Suprapubic skin (tissue), 4 donors: ENCODE results near the gene BAIAP2. TPM values are rescaled to one million over a fixed set of nuclear protein-coding genes. Genes with fewer than 3 reads are reported as not detected.
"Not testable (repeated sequence)": the region's sequence is repeated elsewhere in the genome, so short reads cannot be mapped to it uniquely, and the experiment has no call there.

ENCODE experiments used
- DNase-seq, 2 donors: peaks; one replicate each; pipeline ENCODE4 v3.0.0-alpha.2; 2019; ENCODE audit warnings: low spot score in 2 of 2
- H3K27ac ChIP-seq: fragments of 200-600 bp; sonication (generic); one replicate; pipeline ENCODE4 v1.5.1; 2019
- H3K27me3 ChIP-seq: fragments of 200-600 bp; sonication (generic); one replicate; pipeline ENCODE4 v1.5.1; 2019
- H3K36me3 ChIP-seq: fragments of 200-600 bp; sonication (generic); one replicate; pipeline ENCODE4 v1.5.1; 2019
- H3K4me1 ChIP-seq: fragments of 200-600 bp; sonication (generic); one replicate; pipeline ENCODE4 v1.5.1; 2019
- H3K4me3 ChIP-seq: fragments of 200-600 bp; sonication (generic); one replicate; pipeline ENCODE4 v1.5.1; 2019; ENCODE audit warnings: mild to moderate bottlenecking
- H3K9me3 ChIP-seq: fragments of 200-600 bp; sonication (generic); one replicate; pipeline ENCODE4 v1.5.1; 2019
- EP300 ChIP-seq: sonication (generic); formaldehyde crosslinking; IDR thresholded peaks from one replicate; pipeline ENCODE4 v1.6.1; 2017; ENCODE audit warnings: antibody characterized with exemption
- POLR2A ChIP-seq, 2 donors: fragments of 450-650 bp; IDR thresholded peaks; one replicate each; pipeline ENCODE4 v1.6.1; 2017; ENCODE audit warnings: antibody characterized with exemption in 2 of 2, mild to moderate bottlenecking in 2 of 2, moderate library complexity in 2 of 2
- POLR2AphosphoS5 ChIP-seq, 3 donors: sonication (generic); formaldehyde crosslinking; IDR thresholded peaks; one replicate each; pipeline ENCODE4 v1.6.1; 2017; ENCODE audit warnings: antibody characterized with exemption in 3 of 3
- WGBS: methylation state at CpG from one replicate; pipeline ENCODE4 v1.1.5; 2018; 5-methylcytosine and 5-hydroxymethylcytosine counted together
- total RNA-seq, 4 donors: library from RNA; depleted of rRNA; stranded (reverse); fragments of >200 nt; gene quantifications; one replicate each; pipeline ENCODE4 v1.1.0, GENCODE V29; 2016
- TF ChIP-seq, protein P1 (sequence below), 2 donors: fragments of 200-600 bp in 1 of 2; fragments of 450-650 bp in 1 of 2; sonication (generic) in 1 of 2; IDR thresholded peaks; one replicate each; pipeline ENCODE4 v1.5.1; 2016 to 2019; ENCODE audit warnings: antibody characterized with exemption in 2 of 2, mild to moderate bottlenecking in 1 of 2, moderate library complexity in 1 of 2

The BAIAP2 gene
- total RNA-seq, 4 donors from 2014 or later, result 214 to 283 (median 260) TPM

DNA sequence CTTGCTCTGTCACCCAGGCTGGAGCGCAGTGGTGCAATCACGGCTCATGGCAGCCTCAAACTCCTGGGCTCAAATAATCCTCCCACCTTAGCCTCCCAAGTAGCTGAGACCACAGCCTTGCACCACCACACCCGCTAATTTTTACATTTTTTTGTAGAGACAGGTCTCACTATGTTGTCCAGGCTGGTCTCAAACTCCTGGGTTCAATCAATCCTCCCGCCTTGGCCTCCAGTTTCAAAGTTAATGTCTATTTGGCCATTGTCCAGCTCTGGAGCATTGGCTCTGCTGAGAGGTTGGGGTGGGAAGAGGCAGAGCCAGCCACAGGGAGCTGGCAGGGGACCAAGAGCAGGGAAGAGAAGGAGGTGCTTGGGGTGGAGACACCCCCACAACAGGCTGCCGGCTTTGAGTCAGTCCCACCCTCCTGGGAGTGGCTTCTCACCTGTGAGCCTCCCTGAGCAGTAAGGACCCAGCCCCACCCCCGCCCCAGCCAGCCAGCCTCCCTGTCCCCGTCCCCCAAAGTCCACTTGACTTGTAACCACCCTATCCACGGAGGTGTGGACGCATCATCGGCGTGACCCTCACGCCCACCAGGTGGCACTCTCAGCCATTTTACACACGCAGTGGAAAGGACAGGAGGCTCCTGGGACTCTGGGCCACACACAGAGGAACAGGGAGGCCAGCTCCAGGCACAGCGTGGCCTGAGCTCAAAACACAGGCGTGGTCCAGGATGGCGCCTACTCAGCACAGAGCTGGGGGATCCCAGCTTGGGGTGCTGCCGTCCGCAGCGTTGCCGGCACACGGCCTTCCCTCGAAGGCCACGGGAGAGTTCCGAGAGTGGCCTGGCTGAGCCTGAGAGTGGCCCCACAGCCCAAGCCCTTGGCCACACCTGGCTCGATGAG is 107.6 kb downstream of the BAIAP2 start:
- no peak for DNase-seq

DNA sequence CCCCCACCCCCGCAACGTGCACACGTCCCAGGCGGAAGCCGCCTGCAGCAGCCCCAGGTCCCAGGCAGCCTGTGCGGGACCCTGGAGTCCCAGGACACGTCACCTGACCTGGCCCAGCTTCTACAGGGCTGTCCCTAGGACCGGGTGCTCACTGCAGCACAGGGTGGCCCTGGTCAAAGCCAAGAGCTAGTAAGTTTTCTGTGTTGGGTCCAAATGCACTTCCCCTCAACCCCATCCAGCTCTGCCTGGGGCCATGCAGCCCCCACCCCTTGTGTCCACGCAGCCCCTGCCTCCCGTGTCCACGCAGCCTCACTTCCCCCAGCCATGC is 108.2 kb downstream of the BAIAP2 start:
- DNase-seq, result no peak
- Histone ChIP-seq H3K27me3 (no peaks in the 10 kb centered on the region), H3K4me3 (no peak overlapping the region), H3K27ac (no peak overlapping the region), H3K9me3 (no peaks in the 10 kb centered on the region), H3K4me1 (peaks cover 11% of the 10 kb centered on the region), H3K36me3 (no peaks in the 10 kb centered on the region)
- TF ChIP-seq POLR2AphosphoS5 (IDR thresholded peaks at IDR 0.05), result no peak
- 83% methylated on average over 2 of the region's 11 CpGs for WGBS

More for the DNA sequence above, 107.6 kb downstream of the BAIAP2 start:
- H3K4me3 ChIP-seq, result no peak overlapping the region
- peaks cover 11% of the 10 kb centered on the region for H3K4me1 ChIP-seq
- no peaks in the 10 kb centered on the region for H3K27me3 ChIP-seq
- H3K36me3 ChIP-seq, result no peaks in the 10 kb centered on the region
- H3K27ac ChIP-seq, result no peak overlapping the region
- 53% methylated on average over 12 of the region's 25 CpGs for WGBS
- H3K9me3 ChIP-seq, result no peaks in the 10 kb centered on the region
- TF ChIP-seq POLR2AphosphoS5 (IDR thresholded peaks at IDR 0.05) (no peak), EP300 (no peak), POLR2A (IDR thresholded peaks at IDR 0.05) (no peak)
- TF ChIP-seq, protein P1, sequence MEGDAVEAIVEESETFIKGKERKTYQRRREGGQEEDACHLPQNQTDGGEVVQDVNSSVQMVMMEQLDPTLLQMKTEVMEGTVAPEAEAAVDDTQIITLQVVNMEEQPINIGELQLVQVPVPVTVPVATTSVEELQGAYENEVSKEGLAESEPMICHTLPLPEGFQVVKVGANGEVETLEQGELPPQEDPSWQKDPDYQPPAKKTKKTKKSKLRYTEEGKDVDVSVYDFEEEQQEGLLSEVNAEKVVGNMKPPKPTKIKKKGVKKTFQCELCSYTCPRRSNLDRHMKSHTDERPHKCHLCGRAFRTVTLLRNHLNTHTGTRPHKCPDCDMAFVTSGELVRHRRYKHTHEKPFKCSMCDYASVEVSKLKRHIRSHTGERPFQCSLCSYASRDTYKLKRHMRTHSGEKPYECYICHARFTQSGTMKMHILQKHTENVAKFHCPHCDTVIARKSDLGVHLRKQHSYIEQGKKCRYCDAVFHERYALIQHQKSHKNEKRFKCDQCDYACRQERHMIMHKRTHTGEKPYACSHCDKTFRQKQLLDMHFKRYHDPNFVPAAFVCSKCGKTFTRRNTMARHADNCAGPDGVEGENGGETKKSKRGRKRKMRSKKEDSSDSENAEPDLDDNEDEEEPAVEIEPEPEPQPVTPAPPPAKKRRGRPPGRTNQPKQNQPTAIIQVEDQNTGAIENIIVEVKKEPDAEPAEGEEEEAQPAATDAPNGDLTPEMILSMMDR (IDR thresholded peaks at IDR 0.05), result peak; percentile 17 to 63

DNA sequence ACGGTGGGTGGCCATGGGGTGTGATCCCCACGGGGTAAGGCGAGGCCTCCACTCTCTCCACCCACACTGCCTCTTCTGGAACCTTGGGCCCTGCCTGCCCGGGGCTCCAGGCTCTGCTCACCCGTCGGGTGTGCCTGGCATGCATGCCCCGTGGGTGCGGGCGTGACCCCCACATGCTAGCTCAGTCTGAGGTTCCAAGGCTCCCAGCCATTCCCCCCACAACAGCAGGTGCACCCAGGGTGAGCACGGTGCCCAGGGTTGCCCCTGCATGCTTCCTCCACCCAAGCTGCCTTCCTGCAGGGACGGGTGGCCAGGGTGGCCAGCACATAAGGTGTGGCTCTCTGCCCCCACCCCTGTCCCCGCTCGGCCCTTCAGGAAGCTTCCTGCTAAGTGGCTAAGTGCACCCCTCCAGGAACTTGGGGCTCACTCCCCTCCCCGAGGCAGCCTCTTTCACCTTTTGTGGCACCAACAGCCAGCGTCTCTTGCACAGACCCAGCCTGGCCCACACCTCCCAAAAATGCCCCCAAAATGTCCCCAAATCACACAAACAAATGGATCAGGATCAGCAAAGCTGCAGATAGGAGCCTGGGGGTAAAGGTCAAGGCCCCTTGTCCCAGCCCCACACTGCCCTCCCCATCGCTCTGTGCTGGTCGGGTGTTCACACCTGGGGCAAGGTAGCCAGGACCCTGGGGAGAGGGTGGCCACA is 108.9 kb downstream of the BAIAP2 start:
- no peak overlapping the region for H3K27ac ChIP-seq
- H3K36me3 ChIP-seq, result no peaks in the 10 kb centered on the region
- H3K27me3 ChIP-seq, result no peaks in the 10 kb centered on the region
- no peaks in the 10 kb centered on the region for H3K9me3 ChIP-seq
- H3K4me1 ChIP-seq, result peaks cover 11% of the 10 kb centered on the region
- DNase-seq, result no peak
- TF ChIP-seq, protein P1 (IDR thresholded peaks at IDR 0.05), result no peak
- TF ChIP-seq POLR2AphosphoS5 (IDR thresholded peaks at IDR 0.05) (no peak), EP300 (no peak), POLR2A (IDR thresholded peaks at IDR 0.05) (no peak)
- no peak overlapping the region for H3K4me3 ChIP-seq
- 71% methylated on average over 6 of the region's 17 CpGs for WGBS

- no peak for DNase-seq
- TF ChIP-seq POLR2AphosphoS5 (IDR thresholded peaks at IDR 0.05) (no peak), EP300 (no peak), POLR2A (IDR thresholded peaks at IDR 0.05) (no peak)
- TF ChIP-seq, protein P1 (IDR thresholded peaks at IDR 0.05), result no peak
- 88% methylated on average over 7 of the region's 14 CpGs for WGBS
- Histone ChIP-seq H3K4me3 (no peak overlapping the region), H3K36me3 (no peaks in the 10 kb centered on the region), H3K4me1 (peaks cover 11% of the 10 kb centered on the region), H3K27me3 (peaks cover under 1% of the 10 kb centered on the region), H3K27ac (no peak overlapping the region), H3K9me3 (no peaks in the 10 kb centered on the region)
Measured at GRCh38 chr17:81144423-81144781, 109.5 kb downstream of the BAIAP2 start.

- H3K36me3 ChIP-seq, DNase-seq, H3K9me3 ChIP-seq, H3K27ac ChIP-seq, H3K4me3 ChIP-seq: not testable (repeated sequence)
- peaks cover 11% of the 10 kb centered on the region for H3K4me1 ChIP-seq
- peaks cover 16% of the 10 kb centered on the region for H3K27me3 ChIP-seq
- 84% methylated on average over 10 of the region's 10 CpGs for WGBS
Measured at GRCh38 chr17:81146208-81146607, 111.3 kb downstream of the BAIAP2 start.

DNA sequence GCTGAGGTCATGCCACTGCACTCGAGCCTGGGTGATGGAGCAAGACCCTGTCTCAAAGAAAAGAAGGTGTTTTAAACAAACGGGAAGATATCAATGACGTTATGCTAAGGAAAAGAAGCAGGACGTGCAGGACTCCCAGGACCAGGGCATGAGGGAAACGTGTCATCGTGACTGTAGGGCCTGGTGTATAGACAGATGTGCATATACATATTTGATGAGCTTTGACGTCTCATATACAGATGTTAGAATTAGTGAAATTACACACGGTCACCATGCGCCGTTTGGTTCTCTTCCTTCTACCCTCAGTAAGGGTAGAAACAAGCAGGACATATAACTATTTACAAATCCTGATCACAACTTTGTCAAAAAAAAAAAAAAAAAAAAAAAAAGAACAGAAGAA is 112.8 kb downstream of the BAIAP2 start:
- TF ChIP-seq POLR2A (IDR thresholded peaks at IDR 0.05) (no peak), EP300 (no peak), POLR2AphosphoS5 (IDR thresholded peaks at IDR 0.05) (no peak)
- TF ChIP-seq, protein P1 (IDR thresholded peaks at IDR 0.05), result no peak
- Histone ChIP-seq H3K27ac (no peak overlapping the region), H3K4me1 (peaks cover 6% of the 10 kb centered on the region), H3K9me3 (no peaks in the 10 kb centered on the region), H3K36me3 (no peaks in the 10 kb centered on the region), H3K4me3 (no peak overlapping the region), H3K27me3 (peaks cover 18% of the 10 kb centered on the region)
- DNase-seq, result no peak
- 78% methylated on average over 10 of the region's 10 CpGs for WGBS
